ENCODE results near the gene ERFL. TPM values are rescaled to one million over a fixed set of nuclear protein-coding genes. Genes with fewer than 3 reads are reported as not detected.

The ERFL gene
- total RNA-seq, 1 experiment from 2014 or later, result 0.79 TPM

- H4K20me1 ChIP-seq (ENCODE audit: insufficient read depth), result no peaks in the 10 kb centered on the region
- no TSS peak for BruUV-seq (replicated peaks)
- no peaks in the 10 kb centered on the region for H3K27me3 ChIP-seq (ENCODE audit: insufficient read depth, low read length)
- no peaks in the 10 kb centered on the region; a peak in 1 of 4 replicates for H3K36me3 ChIP-seq (ENCODE audit: control insufficient read depth in 1 of 2, insufficient read depth in 2 of 2, low read length in 2 of 2)
- ATAC-seq, result no peak
- no peak for DNase-seq (ENCODE audit: low read depth, low spot score)
- no peaks in the 10 kb centered on the region for H3K9me3 ChIP-seq (ENCODE audit: control insufficient read depth in 1 of 2, insufficient read depth in 1 of 2, low read depth in 1 of 2, low read length in 2 of 2)
- no peak overlapping the region for H3K4me2 ChIP-seq (ENCODE audit: low read length)
- no peaks in the 10 kb centered on the region for H3K79me2 ChIP-seq (ENCODE audit: insufficient read depth, low read length)
- TF ChIP-seq SP1 (IDR thresholded peaks at IDR 0.05; ENCODE audit: low read depth) (no peak), EZH2phosphoT487 (IDR thresholded peaks at IDR 0.05; ENCODE audit: borderline replicate concordance) (no peak), ATF3 (IDR thresholded peaks at IDR 0.05) (no peak), FOSL1 (IDR thresholded peaks at IDR 0.05; ENCODE audit: low read depth) (no peak)
- H2AFZ ChIP-seq (ENCODE audit: low read depth, low read length, poor library complexity, severe bottlenecking), result no peak overlapping the region
- no peak overlapping the region for H3K27ac ChIP-seq (ENCODE audit: low read depth, low read length)
- H3K4me3 ChIP-seq (replicated peaks in 1 of 2; ENCODE audit: low read depth in 1 of 2, low read length in 2 of 2), result no peak overlapping the region
- intact Hi-C loops (cut with micrococcal nuclease), result no loop called here
- H3K9me2 ChIP-seq (ENCODE audit: insufficient read depth), result no peaks in the 10 kb centered on the region
- CTCF ChIA-PET, result no interaction called here
- H3K4me1 ChIP-seq (ENCODE audit: control insufficient read depth in 1 of 2, insufficient read depth in 2 of 2, low read length in 2 of 2), result no peaks in the 10 kb centered on the region
- H3K9ac ChIP-seq (ENCODE audit: low read length), result no peak overlapping the region
- POLR2A ChIA-PET, result no interaction called here
- RAD21 ChIA-PET (ENCODE audit: low non-redundant PET in 1 of 2, low total read pairs in 2 of 2, uncharacterized antibody in 2 of 2, unreplicated experiment in 2 of 2), result no interaction called here
These were observed 49.7 kb upstream of the ERFL start for GRCh38 chr19:41977916-41978315.

- no peak overlapping the region for H3K9ac ChIP-seq (ENCODE audit: low read length)
- ChIA-PET CTCF (no interaction called here), RAD21 (ENCODE audit: low non-redundant PET in 1 of 2, low total read pairs in 2 of 2, uncharacterized antibody in 2 of 2, unreplicated experiment in 2 of 2) (no interaction called here), POLR2A (no interaction called here)
- H3K4me3 ChIP-seq (replicated peaks in 1 of 2; ENCODE audit: low read depth in 1 of 2, low read length in 2 of 2), result no peak overlapping the region
- H3K27ac ChIP-seq (ENCODE audit: low read depth, low read length), result no peak overlapping the region
- H4K20me1 ChIP-seq (ENCODE audit: insufficient read depth), result no peaks in the 10 kb centered on the region
- no peak overlapping the region for H2AFZ ChIP-seq (ENCODE audit: low read depth, low read length, poor library complexity, severe bottlenecking)
- no peaks in the 10 kb centered on the region for H3K9me3 ChIP-seq (ENCODE audit: control insufficient read depth in 1 of 2, insufficient read depth in 1 of 2, low read depth in 1 of 2, low read length in 2 of 2)
- ATAC-seq (no peak), DNase-seq (ENCODE audit: low read depth, low spot score) (no peak)
- no peak overlapping the region for H3K4me2 ChIP-seq (ENCODE audit: low read length)
- H3K36me3 ChIP-seq (ENCODE audit: control insufficient read depth in 1 of 2, insufficient read depth in 2 of 2, low read length in 2 of 2), result no peaks in the 10 kb centered on the region; a peak in 1 of 4 replicates
- H3K27me3 ChIP-seq (ENCODE audit: insufficient read depth, low read length), result no peaks in the 10 kb centered on the region
- BruUV-seq (replicated peaks), result no TSS peak
- intact Hi-C loops (cut with micrococcal nuclease), result no loop called here
- no peaks in the 10 kb centered on the region for H3K79me2 ChIP-seq (ENCODE audit: insufficient read depth, low read length)
- no peaks in the 10 kb centered on the region for H3K9me2 ChIP-seq (ENCODE audit: insufficient read depth)
- TF ChIP-seq SP1 (IDR thresholded peaks at IDR 0.05; ENCODE audit: low read depth) (no peak), POLR2A (IDR thresholded peaks at IDR 0.05; ENCODE audit: borderline replicate concordance, extremely low read depth, insufficient read depth, insufficient read length) (no peak), EZH2phosphoT487 (IDR thresholded peaks at IDR 0.05; ENCODE audit: borderline replicate concordance) (no peak), POLR2AphosphoS5 (IDR thresholded peaks at IDR 0.05; ENCODE audit: low read depth, low read length) (no peak), SIN3A (IDR thresholded peaks at IDR 0.05; ENCODE audit: low read depth) (no peak), ZFX (IDR thresholded peaks at IDR 0.05) (no peak), REST (IDR thresholded peaks at IDR 0.05; ENCODE audit: low read depth) (no peak), ATF3 (IDR thresholded peaks at IDR 0.05) (no peak), SRF (IDR thresholded peaks at IDR 0.05; ENCODE audit: low read depth) (no peak), MAX (IDR thresholded peaks at IDR 0.05) (no peak), JUND (IDR thresholded peaks at IDR 0.05) (no peak), FOSL1 (IDR thresholded peaks at IDR 0.05; ENCODE audit: low read depth) (no peak), ELF1 (IDR thresholded peaks at IDR 0.05; ENCODE audit: borderline replicate concordance, low read depth) (no peak), CEBPB (IDR thresholded peaks at IDR 0.05; ENCODE audit: low read depth) (no peak), CTCF (IDR thresholded peaks at IDR 0.05 in 2 of 3, conservative IDR thresholded peaks at IDR 0.05 in 1 of 3; ENCODE audit: borderline replicate concordance in 1 of 3, insufficient read depth in 1 of 3, low read depth in 2 of 3, low read length in 2 of 3) (no peak), YY1 (IDR thresholded peaks at IDR 0.05; ENCODE audit: extremely low read depth, insufficient replicate concordance, low read depth, low read length) (no peak)
- no peaks in the 10 kb centered on the region for H3K4me1 ChIP-seq (ENCODE audit: control insufficient read depth in 1 of 2, insufficient read depth in 2 of 2, low read length in 2 of 2)
These were observed 46.4 kb upstream of the ERFL start for GRCh38 chr19:41974652-41975051.

Data from HCT116 (cell line).